Suprapubic skin (tissue), 4 donors: ENCODE measurements around the gene RBMS3. TPM values are rescaled to one million over a fixed set of nuclear protein-coding genes. Genes with fewer than 3 reads are reported as not detected.

Source experiments
- DNase-seq, 2 donors: peaks; one replicate each; pipeline ENCODE4 v3.0.0-alpha.2; 2019; ENCODE audit warnings: low spot score in 2 of 2
- H3K27ac ChIP-seq: fragments of 200-600 bp; sonication (generic); one replicate; pipeline ENCODE4 v1.5.1; 2019
- H3K27me3 ChIP-seq: fragments of 200-600 bp; sonication (generic); one replicate; pipeline ENCODE4 v1.5.1; 2019
- H3K36me3 ChIP-seq: fragments of 200-600 bp; sonication (generic); one replicate; pipeline ENCODE4 v1.5.1; 2019
- H3K4me1 ChIP-seq: fragments of 200-600 bp; sonication (generic); one replicate; pipeline ENCODE4 v1.5.1; 2019
- H3K4me3 ChIP-seq: fragments of 200-600 bp; sonication (generic); one replicate; pipeline ENCODE4 v1.5.1; 2019; ENCODE audit warnings: mild to moderate bottlenecking
- H3K9me3 ChIP-seq: fragments of 200-600 bp; sonication (generic); one replicate; pipeline ENCODE4 v1.5.1; 2019
- EP300 ChIP-seq: sonication (generic); formaldehyde crosslinking; IDR thresholded peaks from one replicate; pipeline ENCODE4 v1.6.1; 2017; ENCODE audit warnings: antibody characterized with exemption
- POLR2A ChIP-seq, 2 donors: fragments of 450-650 bp; IDR thresholded peaks; one replicate each; pipeline ENCODE4 v1.6.1; 2017; ENCODE audit warnings: antibody characterized with exemption in 2 of 2, mild to moderate bottlenecking in 2 of 2, moderate library complexity in 2 of 2
- POLR2AphosphoS5 ChIP-seq, 3 donors: sonication (generic); formaldehyde crosslinking; IDR thresholded peaks; one replicate each; pipeline ENCODE4 v1.6.1; 2017; ENCODE audit warnings: antibody characterized with exemption in 3 of 3
- WGBS: methylation state at CpG from one replicate; pipeline ENCODE4 v1.1.5; 2018; 5-methylcytosine and 5-hydroxymethylcytosine counted together
- total RNA-seq, 4 donors: library from RNA; depleted of rRNA; stranded (reverse); fragments of >200 nt; gene quantifications; one replicate each; pipeline ENCODE4 v1.1.0, GENCODE V29; 2016
- TF ChIP-seq, protein P1 (sequence below), 2 donors: fragments of 200-600 bp in 1 of 2; fragments of 450-650 bp in 1 of 2; sonication (generic) in 1 of 2; IDR thresholded peaks; one replicate each; pipeline ENCODE4 v1.5.1; 2016 to 2019; ENCODE audit warnings: antibody characterized with exemption in 2 of 2, mild to moderate bottlenecking in 1 of 2, moderate library complexity in 1 of 2

Gene RBMS3
- total RNA-seq, 4 donors from 2014 or later = 7.7 to 23.4 (median 11.9) TPM

DNA sequence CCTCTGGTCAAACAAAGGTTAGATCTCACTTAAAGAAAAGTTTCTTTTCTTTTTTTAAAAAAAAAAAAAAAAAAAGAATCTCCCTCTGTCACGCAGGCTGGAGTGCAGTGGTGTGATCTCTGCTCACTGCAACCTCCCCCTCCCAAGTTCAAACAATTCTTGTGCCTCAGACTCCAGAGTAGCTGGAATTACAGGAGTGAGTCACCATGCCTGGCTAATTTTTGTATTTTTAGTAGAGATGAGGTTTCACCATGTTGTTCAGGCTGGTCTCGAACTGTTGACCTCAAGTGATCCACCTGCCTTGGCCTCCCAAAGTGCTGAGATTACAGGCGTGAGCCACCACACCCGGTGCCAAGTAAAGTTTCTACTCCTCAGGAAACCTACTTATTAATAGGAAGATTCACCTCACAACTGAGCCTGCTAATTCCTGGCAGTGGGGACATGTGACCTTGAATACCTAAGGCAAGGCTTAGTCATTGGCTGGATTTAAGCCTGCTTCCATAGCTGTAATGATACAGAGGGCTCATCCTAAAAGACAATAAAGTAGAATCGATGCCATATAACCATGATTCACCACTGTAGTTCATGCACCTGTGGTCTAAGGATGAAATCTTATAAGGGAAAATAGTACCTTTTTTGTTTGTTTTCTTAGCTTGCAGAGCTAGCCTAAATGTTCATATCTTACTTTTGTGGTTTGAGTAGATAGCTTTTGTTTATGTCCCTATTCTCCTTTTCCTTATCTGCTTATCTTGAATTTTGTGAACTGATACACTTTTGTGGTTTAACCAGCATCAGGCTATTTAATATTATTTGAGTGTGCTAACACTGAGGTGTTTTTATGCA, 24.8 kb upstream of the RBMS3 start:
- WGBS = 95% methylated on average over 5 of the region's 5 CpGs
- no peaks in the 10 kb centered on the region for H3K27me3 ChIP-seq
- TF ChIP-seq POLR2AphosphoS5 (IDR thresholded peaks at IDR 0.05) = no peak
- TF ChIP-seq, protein P1, sequence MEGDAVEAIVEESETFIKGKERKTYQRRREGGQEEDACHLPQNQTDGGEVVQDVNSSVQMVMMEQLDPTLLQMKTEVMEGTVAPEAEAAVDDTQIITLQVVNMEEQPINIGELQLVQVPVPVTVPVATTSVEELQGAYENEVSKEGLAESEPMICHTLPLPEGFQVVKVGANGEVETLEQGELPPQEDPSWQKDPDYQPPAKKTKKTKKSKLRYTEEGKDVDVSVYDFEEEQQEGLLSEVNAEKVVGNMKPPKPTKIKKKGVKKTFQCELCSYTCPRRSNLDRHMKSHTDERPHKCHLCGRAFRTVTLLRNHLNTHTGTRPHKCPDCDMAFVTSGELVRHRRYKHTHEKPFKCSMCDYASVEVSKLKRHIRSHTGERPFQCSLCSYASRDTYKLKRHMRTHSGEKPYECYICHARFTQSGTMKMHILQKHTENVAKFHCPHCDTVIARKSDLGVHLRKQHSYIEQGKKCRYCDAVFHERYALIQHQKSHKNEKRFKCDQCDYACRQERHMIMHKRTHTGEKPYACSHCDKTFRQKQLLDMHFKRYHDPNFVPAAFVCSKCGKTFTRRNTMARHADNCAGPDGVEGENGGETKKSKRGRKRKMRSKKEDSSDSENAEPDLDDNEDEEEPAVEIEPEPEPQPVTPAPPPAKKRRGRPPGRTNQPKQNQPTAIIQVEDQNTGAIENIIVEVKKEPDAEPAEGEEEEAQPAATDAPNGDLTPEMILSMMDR (IDR thresholded peaks at IDR 0.05) = no peak
- no peak for TF ChIP-seq POLR2A (IDR thresholded peaks at IDR 0.05)
- no peak for TF ChIP-seq EP300
- no peaks in the 10 kb centered on the region for H3K36me3 ChIP-seq
- H3K4me1 ChIP-seq = no peaks in the 10 kb centered on the region
- H3K27ac ChIP-seq = no peak overlapping the region
- no peaks in the 10 kb centered on the region for H3K9me3 ChIP-seq
- H3K4me3 ChIP-seq = no peak overlapping the region
- no peak for DNase-seq

DNA sequence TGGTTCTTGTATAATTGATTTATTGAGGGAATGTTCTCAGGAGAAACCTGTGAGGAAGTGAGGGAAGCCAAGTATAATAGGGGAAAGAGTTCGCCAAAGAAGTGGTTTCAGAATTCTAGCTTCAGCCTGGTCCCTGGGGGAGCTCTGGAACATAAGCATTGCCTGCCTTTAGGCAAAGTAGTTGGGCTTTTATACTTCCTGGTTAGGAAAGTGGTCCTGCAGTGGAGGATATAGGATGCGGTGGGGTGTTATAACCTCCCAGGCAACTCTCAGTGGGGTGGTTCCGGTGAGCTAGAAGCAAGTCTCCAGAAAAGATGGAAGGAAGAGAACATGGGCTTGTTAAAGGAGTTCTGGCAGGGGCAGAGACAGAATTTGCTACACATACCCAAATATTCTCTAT, 22.7 kb upstream of the RBMS3 start:
- Histone ChIP-seq H3K9me3 (no peaks in the 10 kb centered on the region), H3K36me3 (no peaks in the 10 kb centered on the region), H3K4me3 (no peak overlapping the region), H3K4me1 (no peaks in the 10 kb centered on the region), H3K27me3 (no peaks in the 10 kb centered on the region), H3K27ac (no peak overlapping the region)
- TF ChIP-seq, protein P1 (IDR thresholded peaks at IDR 0.05) = no peak
- TF ChIP-seq POLR2AphosphoS5 (IDR thresholded peaks at IDR 0.05) = no peak
- 84% methylated on average over 3 of the region's 3 CpGs for WGBS
- DNase-seq = no peak

DNA sequence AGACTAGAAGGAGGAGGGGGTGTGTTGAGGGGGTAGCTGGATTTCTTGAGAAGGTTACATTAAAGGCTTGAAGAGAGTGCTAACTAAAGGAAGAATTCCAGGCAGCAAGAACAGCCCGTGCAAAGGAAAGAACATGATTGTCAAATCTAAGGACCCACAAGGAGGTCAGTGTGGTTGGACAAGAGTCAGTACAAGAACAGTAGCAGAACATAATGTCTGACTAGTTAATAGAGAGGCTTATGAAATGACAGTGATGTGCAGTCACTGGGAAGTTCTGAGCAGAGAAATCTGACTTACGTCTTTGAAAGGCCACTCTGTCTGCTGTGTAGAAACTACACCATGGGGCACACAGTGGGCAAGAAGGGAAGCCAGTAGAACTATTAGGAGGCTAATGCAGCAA, 19.8 kb upstream of the RBMS3 start:
- H3K36me3 ChIP-seq = no peaks in the 10 kb centered on the region

DNA sequence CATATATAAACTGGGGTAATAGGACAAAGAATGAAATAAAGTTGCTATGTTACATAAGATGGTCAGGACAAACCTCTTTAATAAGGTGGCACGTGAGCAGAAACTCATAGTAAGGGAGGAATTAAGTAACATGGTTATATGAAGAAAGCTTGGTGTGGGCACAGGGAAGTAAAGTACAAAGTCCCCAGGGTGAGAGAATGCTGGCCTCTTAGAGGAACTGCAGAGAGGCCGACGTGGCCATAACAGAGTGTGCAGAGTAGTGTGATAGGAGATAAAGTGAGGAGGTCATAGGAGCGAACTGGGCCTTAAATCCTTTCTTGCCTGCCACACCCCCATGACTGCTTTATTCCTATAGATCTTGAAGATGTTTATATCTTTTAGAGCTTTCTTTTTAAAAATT, 17.4 kb upstream of the RBMS3 start:
- H3K27ac ChIP-seq = no peak overlapping the region
- H3K4me3 ChIP-seq = no peak overlapping the region
- no peak for DNase-seq
- H3K36me3 ChIP-seq = no peaks in the 10 kb centered on the region
- no peaks in the 10 kb centered on the region for H3K9me3 ChIP-seq
- no peaks in the 10 kb centered on the region for H3K27me3 ChIP-seq
- no peak for TF ChIP-seq POLR2AphosphoS5 (IDR thresholded peaks at IDR 0.05)
- TF ChIP-seq POLR2A (IDR thresholded peaks at IDR 0.05) = no peak
- no peak for TF ChIP-seq EP300
- TF ChIP-seq, protein P1 (IDR thresholded peaks at IDR 0.05) = no peak
- no peaks in the 10 kb centered on the region for H3K4me1 ChIP-seq
- 91% methylated on average over 4 of the region's 4 CpGs for WGBS

More for the DNA sequence above, 19.8 kb upstream of the RBMS3 start:
- Histone ChIP-seq H3K27ac (no peak overlapping the region), H3K4me3 (no peak overlapping the region), H3K9me3 (no peaks in the 10 kb centered on the region), H3K27me3 (no peaks in the 10 kb centered on the region), H3K4me1 (no peaks in the 10 kb centered on the region)
- TF ChIP-seq POLR2A (IDR thresholded peaks at IDR 0.05) = no peak
- TF ChIP-seq, protein P1 (IDR thresholded peaks at IDR 0.05) = no peak
- no peak for TF ChIP-seq EP300
- no peak for TF ChIP-seq POLR2AphosphoS5 (IDR thresholded peaks at IDR 0.05)
- 92% methylated on average over 2 of the region's 2 CpGs for WGBS
- DNase-seq = no peak

DNA sequence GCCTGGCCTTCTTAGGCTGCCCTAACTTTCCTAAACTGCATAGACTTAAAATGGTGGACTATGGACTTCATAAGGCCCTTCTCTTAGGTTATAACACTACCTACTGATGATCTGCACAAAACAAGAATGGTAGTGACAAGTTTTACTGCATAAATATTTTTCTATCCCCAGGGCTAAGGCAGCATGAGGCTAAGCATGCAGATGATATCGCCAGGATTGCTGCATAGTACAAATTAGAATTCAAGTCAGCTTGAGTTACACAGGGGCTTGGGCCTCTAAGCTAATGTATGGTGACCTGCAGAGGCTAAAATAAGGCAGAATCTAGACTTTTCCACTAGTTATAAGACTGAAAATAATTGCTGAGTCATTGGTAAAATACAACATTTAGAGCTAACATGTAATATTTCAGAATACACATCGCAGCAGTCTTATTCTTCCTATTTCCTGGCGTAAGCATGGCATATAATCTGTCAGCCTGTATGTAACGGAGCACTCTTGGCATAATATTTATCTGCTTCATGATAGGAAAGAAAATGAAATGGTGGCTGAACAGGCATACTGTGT, 15.3 kb upstream of the RBMS3 start:
- H3K27me3 ChIP-seq = no peaks in the 10 kb centered on the region
- no peaks in the 10 kb centered on the region for H3K9me3 ChIP-seq
- H3K27ac ChIP-seq = no peak overlapping the region
- DNase-seq = no peak
- no peak overlapping the region for H3K4me3 ChIP-seq
- no peak for TF ChIP-seq POLR2AphosphoS5 (IDR thresholded peaks at IDR 0.05)
- no peak for TF ChIP-seq EP300
- TF ChIP-seq, protein P1 (IDR thresholded peaks at IDR 0.05) = no peak
- TF ChIP-seq POLR2A (IDR thresholded peaks at IDR 0.05) = no peak
- H3K4me1 ChIP-seq = no peaks in the 10 kb centered on the region
- WGBS = 85% methylated on average over 4 of the region's 4 CpGs
- no peaks in the 10 kb centered on the region for H3K36me3 ChIP-seq
